Thymus (tissue), 11 donors: ENCODE results near the gene GALNT10. TPM values are rescaled to one million over a fixed set of nuclear protein-coding genes. Genes with fewer than 3 reads are reported as not detected.

ENCODE experiments used
- DNase-seq, 9 donors: peaks; one replicate each; pipeline ENCODE4 v3.0.0-alpha.2; 2013; ENCODE audit warnings: low spot score in 9 of 9, low read depth in 6 of 9, missing footprints in 1 of 9
- H3K27ac ChIP-seq, 2 donors: one replicate each; pipeline ENCODE4 v1.5.1; 2013; ENCODE audit warnings: control low read depth in 1 of 2, low read depth in 1 of 2, low read length in 1 of 2, mild to moderate bottlenecking in 1 of 2, moderate library complexity in 1 of 2
- H3K27me3 ChIP-seq, 2 donors: one replicate each; pipeline ENCODE4 v1.5.1; 2013; ENCODE audit warnings: low read length in 1 of 2; ENCODE audit not compliant: control insufficient read depth in 2 of 2, insufficient read depth in 1 of 2
- H3K36me3 ChIP-seq, 2 donors: one replicate each; pipeline ENCODE4 v1.5.1; 2013; ENCODE audit warnings: low read length in 1 of 2, mild to moderate bottlenecking in 1 of 2, moderate library complexity in 1 of 2; ENCODE audit not compliant: control insufficient read depth in 2 of 2, insufficient read depth in 2 of 2
- H3K4me1 ChIP-seq, 2 donors: one replicate each; pipeline ENCODE4 v1.5.1; 2013; ENCODE audit warnings: low read length in 2 of 2; ENCODE audit not compliant: control insufficient read depth in 2 of 2, insufficient read depth in 2 of 2
- H3K4me3 ChIP-seq, 2 donors: one replicate each; pipeline ENCODE4 v1.5.1; 2013; ENCODE audit warnings: low read length in 2 of 2, control low read depth in 1 of 2, mild to moderate bottlenecking in 1 of 2
- H3K9me3 ChIP-seq, 2 donors: one replicate each; pipeline ENCODE4 v1.5.1; 2013; ENCODE audit warnings: low read length in 1 of 2, mild to moderate bottlenecking in 1 of 2; ENCODE audit not compliant: control insufficient read depth in 2 of 2, insufficient read depth in 1 of 2
- WGBS: extraction: QIAGEN DNeasy Blood & Tissue Kit; methylation state at CpG from one replicate; pipeline ENCODE4 v1.1.7; 2013; 5-methylcytosine and 5-hydroxymethylcytosine counted together
- polyA plus RNA-seq: library from polyadenylated mRNA; stranded (reverse); fragments of 200-250 nt; gene quantifications from one replicate; pipeline ENCODE4 v1.2.3, GENCODE V29; 2013
- total RNA-seq: library from RNA; stranded (reverse); fragments of 120-200 nt; gene quantifications from one replicate; pipeline ENCODE4 v1.2.4, GENCODE V29; 2013
- donor health status: healthy.

The GALNT10 gene
- total and polyA plus RNA-seq, 2 donors: 8.7 to 9.7 TPM

DNA sequence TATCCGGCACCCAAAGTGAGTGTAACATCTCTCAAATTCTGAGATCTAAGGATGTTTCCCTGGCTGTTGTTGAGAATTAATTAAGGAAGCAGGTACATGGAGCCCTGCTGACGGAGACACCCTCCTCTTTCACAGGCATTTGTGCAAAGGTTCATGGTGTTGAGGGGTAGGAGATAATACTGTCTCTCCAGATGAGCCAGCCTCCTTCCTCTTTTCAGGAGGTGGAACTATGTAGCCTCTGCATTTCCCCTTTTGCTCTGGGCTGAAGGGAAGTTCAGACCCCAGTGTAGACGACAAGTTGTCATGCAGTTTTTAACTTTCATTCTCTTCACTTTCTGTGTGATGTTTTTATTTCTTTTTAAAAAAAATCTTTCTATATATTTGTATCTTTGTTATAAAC is 107.5 kb downstream of the GALNT10 start:
- no peak for DNase-seq
- WGBS: 63% methylated on average over 3 of the region's 3 CpGs
- Histone ChIP-seq H3K27ac (no peak overlapping the region), H3K4me3 (no peak overlapping the region), H3K4me1 (no peaks in the 10 kb centered on the region), H3K36me3 (no peaks in the 10 kb centered on the region), H3K27me3 (no peaks in the 10 kb centered on the region), H3K9me3 (no peaks in the 10 kb centered on the region)

DNA sequence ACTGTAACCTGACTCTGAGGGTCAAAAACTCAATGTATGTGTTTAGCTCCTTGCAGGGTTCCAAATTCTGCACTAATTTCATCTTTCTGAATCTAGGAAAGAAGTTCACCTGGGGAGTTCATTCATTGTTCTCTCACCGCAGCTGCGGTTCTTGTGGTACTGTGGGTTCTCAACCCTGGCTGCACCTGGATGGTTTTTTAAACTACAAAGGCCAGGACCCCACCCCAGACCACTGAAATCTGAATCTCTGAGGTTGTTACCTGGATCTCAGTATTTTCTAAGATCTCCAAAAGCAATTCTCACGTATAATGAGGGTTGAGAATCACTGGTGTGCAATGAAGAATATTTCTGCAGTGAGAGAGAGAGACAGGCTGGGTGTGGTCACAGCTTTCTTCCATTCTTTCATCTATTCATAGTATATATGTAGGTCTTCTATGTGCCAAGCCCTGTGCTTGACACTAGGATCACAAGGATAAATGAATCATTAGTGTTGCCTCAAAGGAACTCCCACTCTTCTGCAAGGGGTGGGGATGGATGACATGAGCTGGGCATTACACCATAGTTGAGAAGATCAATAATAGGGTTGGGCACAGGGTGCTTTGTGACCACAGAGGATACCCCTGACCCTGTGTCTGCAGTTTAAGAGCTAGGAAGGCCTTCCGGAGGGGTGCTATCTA is 109.8 kb downstream of the GALNT10 start:
- 84% methylated on average over 4 of the region's 4 CpGs for WGBS
- Histone ChIP-seq H3K4me1 (no peaks in the 10 kb centered on the region), H3K27me3 (no peaks in the 10 kb centered on the region), H3K36me3 (no peaks in the 10 kb centered on the region), H3K9me3 (no peaks in the 10 kb centered on the region), H3K27ac (no peak overlapping the region), H3K4me3 (no peak overlapping the region)
- no peak for DNase-seq

DNA sequence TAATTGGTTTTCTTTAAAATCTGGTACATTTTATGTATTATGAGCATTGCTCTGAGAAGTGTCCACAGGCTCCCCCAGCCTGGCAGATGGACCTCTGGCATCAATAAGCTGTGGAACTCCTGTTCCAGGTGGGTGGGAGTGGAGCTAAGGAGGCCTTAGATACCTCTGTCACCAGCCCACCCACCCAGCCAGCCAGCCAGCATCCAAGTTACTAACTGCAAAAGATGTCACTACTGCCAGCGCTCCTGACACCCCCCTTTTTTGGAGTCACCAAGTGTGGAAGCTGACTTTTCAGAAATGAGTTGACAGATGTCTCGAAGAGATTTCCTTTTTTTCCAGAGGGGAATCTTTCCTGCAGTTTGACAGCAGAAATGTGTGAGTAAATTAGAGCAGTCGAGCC is 111.2 kb downstream of the GALNT10 start:
- Histone ChIP-seq H3K36me3 (no peaks in the 10 kb centered on the region), H3K4me3 (no peak overlapping the region), H3K27me3 (no peaks in the 10 kb centered on the region), H3K27ac (no peak overlapping the region), H3K4me1 (no peaks in the 10 kb centered on the region), H3K9me3 (no peaks in the 10 kb centered on the region)
- no peak for DNase-seq
- 96% methylated on average over 3 of the region's 3 CpGs for WGBS

DNA sequence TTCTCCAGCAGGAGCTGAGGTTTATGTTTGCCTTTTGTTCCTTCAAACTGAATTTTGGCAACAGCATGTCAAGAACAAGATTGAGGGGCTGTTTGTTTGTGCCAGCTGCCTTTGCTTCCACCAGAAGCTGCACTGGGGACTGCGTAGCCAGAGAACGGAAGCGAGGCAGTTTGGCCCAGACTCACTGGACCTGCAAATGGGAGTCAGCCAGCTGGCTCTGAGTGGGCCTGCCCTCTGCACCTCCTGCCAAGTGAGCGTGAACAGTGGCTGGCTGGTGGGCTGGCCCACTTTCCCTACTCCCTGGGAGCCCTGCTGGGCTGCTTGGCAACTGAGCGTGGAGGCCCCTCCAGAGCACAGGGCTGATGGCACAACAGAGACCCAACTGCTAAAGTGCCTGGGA is 111.6 kb downstream of the GALNT10 start:
- no peak overlapping the region for H3K27ac ChIP-seq
- no peak overlapping the region for H3K4me3 ChIP-seq
- WGBS: 95% methylated on average over 5 of the region's 5 CpGs
- no peaks in the 10 kb centered on the region for H3K4me1 ChIP-seq
- no peaks in the 10 kb centered on the region for H3K27me3 ChIP-seq
- no peak for DNase-seq
- no peaks in the 10 kb centered on the region for H3K9me3 ChIP-seq
- H3K36me3 ChIP-seq: no peaks in the 10 kb centered on the region

DNA sequence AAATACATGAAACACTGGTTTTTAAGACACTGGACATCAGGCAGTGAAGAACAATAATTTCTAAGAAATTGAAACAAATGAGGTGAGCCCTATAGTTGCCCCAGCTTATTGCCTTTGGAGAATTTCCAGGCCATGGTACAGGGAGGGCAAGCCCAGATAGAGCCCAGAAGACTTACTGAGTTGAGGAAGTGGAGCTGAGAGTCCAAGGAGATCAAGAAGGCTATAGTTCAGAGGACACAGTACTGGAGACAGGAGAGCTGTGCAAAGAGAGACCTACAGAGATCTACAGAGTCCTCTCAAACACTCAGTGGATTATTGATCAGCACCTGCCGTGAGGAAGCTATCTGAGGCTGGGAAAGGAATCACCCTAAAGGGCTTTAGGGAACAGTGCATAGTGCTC is 112.6 kb downstream of the GALNT10 start:
- 98% methylated on average over 1 of the region's 1 CpG for WGBS
- H3K27me3 ChIP-seq: no peaks in the 10 kb centered on the region

DNA sequence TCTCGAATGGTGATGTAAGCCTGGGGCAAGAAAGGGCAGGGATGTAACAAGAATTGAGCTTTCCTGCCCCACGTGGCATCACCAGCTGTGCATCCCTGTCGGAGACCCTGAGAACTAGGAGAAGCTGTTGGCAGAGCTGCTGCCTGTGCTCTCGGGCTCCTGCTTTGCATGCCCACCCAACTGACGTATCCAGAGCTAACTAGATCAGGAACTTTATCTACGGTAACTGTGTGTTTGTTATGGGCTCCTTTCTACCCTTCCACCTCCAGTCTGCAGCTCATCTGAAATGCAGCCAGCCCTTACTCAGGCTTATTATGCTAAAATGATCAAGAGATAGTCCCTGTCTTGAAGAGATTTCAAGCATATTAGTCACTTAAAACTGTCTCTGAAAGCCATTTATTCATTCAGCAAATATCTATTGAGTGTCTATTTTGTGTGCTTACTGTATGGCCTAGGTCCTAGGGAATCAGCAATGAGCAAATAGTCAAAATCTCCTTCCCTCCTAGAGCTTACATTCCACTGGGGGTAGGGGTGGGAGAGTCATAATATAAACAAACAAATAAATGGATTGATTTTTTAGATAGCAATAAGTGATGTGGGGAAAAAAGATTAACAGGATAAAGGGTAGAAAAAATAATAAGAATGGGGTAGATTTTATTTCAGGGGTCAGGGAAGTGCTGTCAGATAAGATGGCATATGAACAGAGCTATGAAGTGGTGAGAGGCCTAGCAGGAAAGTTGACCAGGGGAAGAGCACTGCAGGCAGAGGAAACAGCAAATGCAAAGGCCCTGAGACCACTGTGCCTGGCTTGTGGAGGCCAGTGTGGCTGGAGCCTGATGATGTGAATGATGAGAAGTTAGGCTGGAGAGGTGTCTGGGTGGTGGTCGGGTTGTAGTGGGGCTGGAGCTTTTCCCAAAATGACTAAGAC is 118.2 kb downstream of the GALNT10 start:
- Histone ChIP-seq H3K36me3 (no peaks in the 10 kb centered on the region), H3K4me3 (no peak overlapping the region), H3K27ac (no peak overlapping the region), H3K27me3 (no peaks in the 10 kb centered on the region), H3K9me3 (no peaks in the 10 kb centered on the region), H3K4me1 (no peaks in the 10 kb centered on the region)
- DNase-seq: no peak
- whole genome bisulfite sequencing: 96% methylated on average over 7 of the region's 7 CpGs

More for the DNA sequence above, 112.6 kb downstream of the GALNT10 start:
- H3K27ac ChIP-seq: no peak overlapping the region
- DNase-seq: no peak
- no peak overlapping the region for H3K4me3 ChIP-seq
- H3K4me1 ChIP-seq: no peaks in the 10 kb centered on the region
- H3K9me3 ChIP-seq: no peaks in the 10 kb centered on the region
- no peaks in the 10 kb centered on the region for H3K36me3 ChIP-seq

DNA sequence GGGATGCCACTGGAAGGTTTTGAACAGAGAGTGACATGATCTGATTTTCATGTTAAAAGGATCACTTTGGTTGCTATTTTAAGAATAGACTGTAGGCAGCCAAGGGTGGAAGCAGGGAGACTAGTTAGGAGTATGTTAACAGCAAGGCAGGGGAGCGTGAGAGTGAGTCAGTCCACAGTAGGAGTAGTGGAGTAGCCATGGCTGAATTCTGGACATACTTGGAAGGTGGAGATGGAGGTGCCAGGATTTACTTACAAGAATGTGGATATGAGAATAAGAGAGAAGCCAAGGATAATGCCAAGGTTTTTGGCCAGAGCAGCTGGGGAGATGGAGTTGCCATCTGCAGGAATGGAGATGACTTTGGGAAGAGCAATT is 118.8 kb downstream of the GALNT10 start:
- no peak for DNase-seq
- WGBS: 97% methylated on average over 1 of the region's 1 CpG

DNA sequence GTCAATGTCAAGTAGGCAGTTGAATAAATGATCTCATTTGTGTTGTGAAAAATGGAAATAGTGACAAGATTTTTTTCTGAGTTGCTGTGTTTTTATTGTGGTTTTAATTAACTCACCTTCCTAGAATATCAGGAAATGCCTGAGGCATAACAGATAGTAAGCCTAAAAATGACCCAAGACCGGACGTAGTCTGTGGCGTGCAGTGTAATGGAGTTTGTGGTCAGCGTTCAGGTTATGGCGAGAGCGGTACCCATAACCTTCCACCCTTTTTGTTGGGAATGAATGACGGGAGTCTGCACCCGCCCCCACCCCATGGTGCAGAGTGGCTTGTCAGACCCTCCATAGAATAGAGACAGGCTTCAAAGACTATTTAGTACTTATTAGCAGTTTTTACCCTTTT is 119.3 kb downstream of the GALNT10 start:
- DNase-seq: no peak
- WGBS: 49% methylated on average over 8 of the region's 8 CpGs
- Histone ChIP-seq H3K4me3 (no peak overlapping the region), H3K27me3 (no peaks in the 10 kb centered on the region), H3K27ac (no peak overlapping the region), H3K36me3 (no peaks in the 10 kb centered on the region), H3K9me3 (no peaks in the 10 kb centered on the region), H3K4me1 (no peaks in the 10 kb centered on the region)

More for the DNA sequence above, 118.8 kb downstream of the GALNT10 start:
- H3K27ac ChIP-seq: no peak overlapping the region
- no peaks in the 10 kb centered on the region for H3K9me3 ChIP-seq
- H3K4me1 ChIP-seq: no peaks in the 10 kb centered on the region
- H3K36me3 ChIP-seq: no peaks in the 10 kb centered on the region
- no peak overlapping the region for H3K4me3 ChIP-seq
- H3K27me3 ChIP-seq: no peaks in the 10 kb centered on the region

DNA sequence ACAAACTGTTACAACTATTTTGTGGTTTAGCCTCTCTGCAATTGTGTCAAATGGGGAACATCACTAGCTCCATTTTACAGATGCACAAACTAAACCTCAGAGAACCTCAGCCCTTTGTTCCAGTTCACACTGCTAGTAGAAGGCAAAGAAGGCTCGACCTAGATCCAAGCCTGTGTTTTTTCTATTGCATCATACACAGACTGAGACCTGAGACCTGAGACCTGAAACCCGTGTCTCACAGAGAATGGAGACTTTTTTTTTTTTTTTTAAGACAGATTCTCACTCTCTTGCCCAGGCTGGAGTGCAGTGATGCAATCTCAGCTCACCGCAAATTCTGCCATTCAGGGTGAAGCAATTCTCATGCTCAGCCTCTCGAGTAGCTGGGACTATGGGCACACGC is 120.8 kb downstream of the GALNT10 start:
- DNase-seq: no peak
- Histone ChIP-seq H3K4me3 (no peak overlapping the region), H3K4me1 (no peaks in the 10 kb centered on the region), H3K27me3 (no peaks in the 10 kb centered on the region), H3K9me3 (no peaks in the 10 kb centered on the region), H3K36me3 (no peaks in the 10 kb centered on the region), H3K27ac (no peak overlapping the region)
- 93% methylated on average over 5 of the region's 5 CpGs for WGBS
